ENCODE results near the gene TBC1D16.

The TBC1D16 gene

DNA sequence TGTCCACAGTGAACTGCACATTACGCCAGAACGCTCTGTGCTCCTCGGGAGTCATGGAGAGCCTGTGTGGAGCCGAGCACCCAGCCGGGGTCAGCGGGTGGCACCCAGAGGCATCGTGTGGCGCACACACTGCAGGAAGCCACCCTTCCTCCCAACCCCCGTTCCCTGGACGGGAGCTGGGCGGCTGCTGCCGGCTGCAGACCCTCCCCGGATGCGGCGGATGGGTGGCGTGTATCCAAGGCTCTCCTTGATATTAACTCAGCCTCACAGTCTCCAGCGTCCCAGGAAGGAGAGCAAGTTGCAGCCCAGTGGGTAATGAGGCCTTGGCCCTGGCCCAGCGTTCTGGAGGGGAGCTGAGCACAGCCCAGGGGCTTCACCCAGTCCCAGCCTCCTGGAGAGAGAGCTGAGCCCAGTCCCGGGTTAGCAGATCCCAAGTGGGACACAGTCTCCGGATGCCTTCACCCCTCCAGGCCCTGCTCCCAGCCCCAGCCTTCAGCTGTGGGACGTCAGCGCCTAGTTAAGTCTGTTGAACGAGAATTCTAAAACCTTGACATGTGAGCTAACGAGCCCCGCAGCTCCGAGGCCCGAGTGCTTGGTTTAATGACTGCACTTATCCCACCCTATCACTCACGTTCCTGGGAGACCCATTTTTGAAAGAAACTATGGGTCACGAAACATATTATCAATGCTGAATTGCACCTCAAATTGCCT, 86.6 kb downstream of the TBC1D16 start:
- H3K4me3 ChIP-seq (replicated peaks; ENCODE audit: low read depth, low read length), result no peak overlapping the region
- H3K27me3 ChIP-seq (replicated peaks; ENCODE audit: control insufficient read depth, insufficient read depth, low read length), result no peaks in the 10 kb centered on the region; the same call in 1 of the 2 replicates
- TF ChIP-seq, protein P1, sequence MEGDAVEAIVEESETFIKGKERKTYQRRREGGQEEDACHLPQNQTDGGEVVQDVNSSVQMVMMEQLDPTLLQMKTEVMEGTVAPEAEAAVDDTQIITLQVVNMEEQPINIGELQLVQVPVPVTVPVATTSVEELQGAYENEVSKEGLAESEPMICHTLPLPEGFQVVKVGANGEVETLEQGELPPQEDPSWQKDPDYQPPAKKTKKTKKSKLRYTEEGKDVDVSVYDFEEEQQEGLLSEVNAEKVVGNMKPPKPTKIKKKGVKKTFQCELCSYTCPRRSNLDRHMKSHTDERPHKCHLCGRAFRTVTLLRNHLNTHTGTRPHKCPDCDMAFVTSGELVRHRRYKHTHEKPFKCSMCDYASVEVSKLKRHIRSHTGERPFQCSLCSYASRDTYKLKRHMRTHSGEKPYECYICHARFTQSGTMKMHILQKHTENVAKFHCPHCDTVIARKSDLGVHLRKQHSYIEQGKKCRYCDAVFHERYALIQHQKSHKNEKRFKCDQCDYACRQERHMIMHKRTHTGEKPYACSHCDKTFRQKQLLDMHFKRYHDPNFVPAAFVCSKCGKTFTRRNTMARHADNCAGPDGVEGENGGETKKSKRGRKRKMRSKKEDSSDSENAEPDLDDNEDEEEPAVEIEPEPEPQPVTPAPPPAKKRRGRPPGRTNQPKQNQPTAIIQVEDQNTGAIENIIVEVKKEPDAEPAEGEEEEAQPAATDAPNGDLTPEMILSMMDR (IDR thresholded peaks at IDR 0.05; ENCODE audit: insufficient read depth, low read length, poor library complexity, severe bottlenecking), result no peak
- no peak for DNase-seq (ENCODE audit: extremely low read depth, insufficient read length)
- no peaks in the 10 kb centered on the region for H3K36me3 ChIP-seq (ENCODE audit: control insufficient read depth, insufficient read depth, low read length)

DNA sequence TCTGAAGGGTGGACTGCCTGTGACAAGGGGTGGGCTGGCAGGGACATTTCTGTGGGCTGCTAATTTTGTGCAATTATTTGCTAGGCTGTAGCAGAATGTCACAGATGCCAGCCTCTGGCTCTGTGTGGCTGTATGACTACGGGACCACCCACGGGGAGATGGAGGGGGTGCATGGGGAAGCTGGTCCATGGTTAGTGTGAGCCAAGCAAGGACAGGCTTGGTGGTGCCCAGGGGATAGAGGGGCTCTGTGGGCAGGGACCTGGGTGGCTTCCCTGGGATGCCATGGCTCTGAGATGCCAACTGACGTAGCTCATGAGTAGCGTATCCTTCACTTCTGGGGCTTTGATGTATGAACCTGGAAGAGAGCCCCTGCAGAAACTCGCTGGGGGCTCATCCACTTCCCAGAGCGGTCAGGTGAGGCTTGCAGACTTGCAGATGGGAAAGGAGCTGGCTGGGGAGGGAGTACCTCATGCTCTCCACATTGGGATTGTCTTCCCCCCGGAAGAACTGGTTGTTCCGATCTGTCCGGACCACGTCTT, 87.2 kb downstream of the TBC1D16 start:
- Histone ChIP-seq H3K27me3 (replicated peaks; ENCODE audit: control insufficient read depth, insufficient read depth, low read length) (no peaks in the 10 kb centered on the region; the same call in 1 of the 2 replicates), H3K36me3 (ENCODE audit: control insufficient read depth, insufficient read depth, low read length) (no peaks in the 10 kb centered on the region), H3K4me3 (replicated peaks; ENCODE audit: low read depth, low read length) (no peak overlapping the region)
- TF ChIP-seq, protein P1 (IDR thresholded peaks at IDR 0.05; ENCODE audit: insufficient read depth, low read length, poor library complexity, severe bottlenecking), result no peak
- no peak for DNase-seq (ENCODE audit: extremely low read depth, insufficient read length)

DNA sequence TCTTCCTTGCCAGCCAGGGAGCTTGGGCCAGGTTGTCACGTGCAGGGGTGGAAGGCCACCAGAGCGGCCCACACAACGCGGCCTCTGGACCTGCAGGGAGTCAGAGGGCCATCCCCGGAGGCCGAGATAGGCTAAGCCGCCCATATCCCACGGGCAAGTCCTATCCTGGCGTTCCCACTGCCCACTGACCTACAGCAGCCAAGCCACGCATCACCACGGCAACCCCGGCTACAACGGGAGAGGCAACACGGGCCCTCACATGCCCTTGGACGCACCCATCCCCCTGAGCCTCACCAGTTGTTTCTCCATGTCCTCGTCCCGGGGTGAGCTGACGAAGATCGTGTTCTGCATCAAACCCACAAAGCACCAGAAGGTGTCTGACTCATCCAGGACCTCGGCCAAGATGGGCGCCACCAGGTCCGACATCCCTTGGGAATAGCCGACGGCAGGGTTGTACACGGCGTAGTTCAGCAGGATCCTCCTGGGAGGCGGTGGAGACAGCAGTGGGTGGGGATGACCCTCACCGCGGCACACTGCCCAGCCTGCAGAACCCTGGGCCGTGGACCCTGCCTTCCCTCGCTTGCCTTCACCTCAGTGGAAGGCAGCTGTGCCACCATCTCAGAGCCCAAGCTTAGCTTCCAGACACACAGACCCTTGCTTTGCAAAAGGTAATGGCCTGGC, 88.2 kb downstream of the TBC1D16 start:
- H3K27me3 ChIP-seq (replicated peaks; ENCODE audit: control insufficient read depth, insufficient read depth, low read length), result no peaks in the 10 kb centered on the region; the same call in 1 of the 2 replicates
- H3K4me3 ChIP-seq (replicated peaks; ENCODE audit: low read depth, low read length), result no peak overlapping the region
- TF ChIP-seq, protein P1 (IDR thresholded peaks at IDR 0.05; ENCODE audit: insufficient read depth, low read length, poor library complexity, severe bottlenecking), result no peak
- DNase-seq (ENCODE audit: extremely low read depth, insufficient read length), result no peak
- H3K36me3 ChIP-seq (ENCODE audit: control insufficient read depth, insufficient read depth, low read length), result no peaks in the 10 kb centered on the region

DNA sequence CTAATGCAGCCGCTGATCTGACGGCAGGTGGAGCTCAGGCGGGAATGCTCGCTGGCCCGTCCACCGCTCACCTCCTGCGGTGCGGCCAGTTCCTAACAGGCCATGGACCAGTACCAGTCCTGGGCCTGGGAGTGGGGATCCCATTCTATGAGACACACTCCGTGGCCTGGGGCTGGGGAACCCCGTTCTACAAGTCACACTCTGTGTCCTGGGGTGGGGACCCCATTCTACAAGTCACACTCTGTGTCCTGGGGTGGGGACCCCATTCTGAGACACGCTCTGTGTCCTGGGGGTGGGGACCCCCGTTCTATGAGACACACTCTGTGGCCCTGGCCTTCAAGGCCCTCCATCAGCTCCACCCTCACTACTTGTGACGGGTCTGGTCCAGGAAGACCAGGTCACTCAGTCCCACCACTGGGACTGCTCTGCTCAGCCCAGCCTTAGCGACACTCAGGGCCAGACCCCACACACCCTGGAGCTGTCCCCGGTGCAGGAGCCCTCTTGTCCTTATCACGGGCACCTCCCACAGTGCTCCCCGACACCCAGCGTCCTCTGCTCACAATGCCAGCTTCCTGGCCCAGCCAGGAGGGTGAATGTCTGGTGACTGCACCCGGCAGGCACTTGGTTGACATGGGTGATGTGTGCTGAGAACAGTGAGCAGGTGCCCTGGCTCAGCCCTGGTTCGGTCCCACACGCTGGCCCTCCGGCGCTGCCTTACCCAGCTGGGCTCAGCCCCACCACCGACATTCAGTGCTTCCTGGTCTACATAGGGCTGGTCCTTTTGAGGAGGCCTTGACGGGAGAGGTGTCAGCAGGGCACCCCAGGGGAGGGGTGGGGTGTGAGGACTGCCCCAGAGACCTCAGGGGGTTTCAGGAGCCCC, 89.1 kb downstream of the TBC1D16 start:
- no peaks in the 10 kb centered on the region for H3K36me3 ChIP-seq (ENCODE audit: control insufficient read depth, insufficient read depth, low read length)

More for the DNA sequence above, 89.1 kb downstream of the TBC1D16 start:
- H3K27me3 ChIP-seq (replicated peaks; ENCODE audit: control insufficient read depth, insufficient read depth, low read length), result no peaks in the 10 kb centered on the region; the same call in 1 of the 2 replicates
- TF ChIP-seq, protein P1 (IDR thresholded peaks at IDR 0.05; ENCODE audit: insufficient read depth, low read length, poor library complexity, severe bottlenecking), result no peak
- no peak overlapping the region for H3K4me3 ChIP-seq (replicated peaks; ENCODE audit: low read depth, low read length)
- DNase-seq (ENCODE audit: extremely low read depth, insufficient read length), result no peak
